HepG2 (cell line): Measurements from ENCODE around the gene TMED6. TPM values are rescaled to one million over a fixed set of nuclear protein-coding genes. Genes with fewer than 3 reads are reported as not detected.
A peak's percentile ranks its signal among the peaks of the same experiment; 100 is the strongest.

Source experiments
- ADNP ChIP-seq: sonication (generic); formaldehyde crosslinking; IDR thresholded peaks from 2 replicates; pipeline ENCODE4 v1.4.0; 2020; ENCODE audit warnings: missing genetic modification reagents
- ARID5B ChIP-seq: IDR thresholded peaks from 2 replicates; pipeline ENCODE4 v1.4.0; 2020; ENCODE audit warnings: mild to moderate bottlenecking, missing genetic modification reagents
- BCL6 ChIP-seq: IDR thresholded peaks from 2 replicates; pipeline ENCODE4 v1.6.1; 2016; ENCODE audit warnings: missing genetic modification reagents, missing compliant biosample characterization
- CREM ChIP-seq, 2 experiments: sonication (generic) in 1 of 2; formaldehyde crosslinking in 1 of 2; IDR thresholded peaks; 2 replicates each; pipeline versions ENCODE4 v1.4.0 to v1.6.1; 2016 to 2020; ENCODE audit warnings: antibody characterized with exemption in 1 of 2, mild to moderate bottlenecking in 1 of 2, missing genetic modification reagents in 1 of 2
- ISL2 ChIP-seq: sonication (generic); formaldehyde crosslinking; IDR thresholded peaks from 2 replicates; pipeline ENCODE4 v1.5.0; 2020; ENCODE audit warnings: missing genetic modification reagents
- NKX3-1 ChIP-seq: sonication (generic); formaldehyde crosslinking; IDR thresholded peaks from 2 replicates; pipeline ENCODE4 v1.5.0; 2020; ENCODE audit warnings: missing genetic modification reagents
- NR2F2 ChIP-seq: IDR thresholded peaks from 2 replicates; pipeline ENCODE4 v1.6.1; 2012; ENCODE audit warnings: low read depth, inconsistent platforms, borderline replicate concordance
- NR2F6 ChIP-seq, 2 experiments: IDR thresholded peaks; 2 replicates each; pipeline ENCODE4 v1.6.1; 2016; ENCODE audit warnings: antibody characterized with exemption in 1 of 2, mild to moderate bottlenecking in 1 of 2
- RBFOX2 ChIP-seq: fragments of 200-400 bp; formaldehyde crosslinking; IDR thresholded peaks from 2 replicates; pipeline ENCODE4 v1.6.1; 2017; ENCODE audit warnings: low read depth, mild to moderate bottlenecking, low read length
- RXRB ChIP-seq: IDR thresholded peaks from 2 replicates; pipeline ENCODE4 v1.6.1; 2016; ENCODE audit warnings: borderline replicate concordance, missing genetic modification reagents, missing compliant biosample characterization
- TCF7 ChIP-seq: sonication (generic); IDR thresholded peaks from 2 replicates; pipeline ENCODE4 v1.6.1; 2016; ENCODE audit warnings: antibody characterized with exemption, low read depth
- TCF7L2 ChIP-seq: IDR thresholded peaks from 2 replicates; pipeline ENCODE4 v1.6.1; 2011; ENCODE audit warnings: mild to moderate bottlenecking, low read depth, low read length, moderate library complexity
- ZFX ChIP-seq: sonication (generic); formaldehyde crosslinking; IDR thresholded peaks from 2 replicates; pipeline ENCODE4 v1.4.0; 2020; ENCODE audit warnings: mild to moderate bottlenecking, low read depth, missing genetic modification reagents, moderate library complexity
- ZNF17 ChIP-seq: sonication (generic); formaldehyde crosslinking; IDR thresholded peaks from 2 replicates; pipeline ENCODE4 v1.5.0; 2020; ENCODE audit warnings: mild to moderate bottlenecking, missing genetic modification reagents
- ZNF609 ChIP-seq: sonication (generic); formaldehyde crosslinking; IDR thresholded peaks from 2 replicates; pipeline ENCODE4 v1.4.0; 2020; ENCODE audit warnings: mild to moderate bottlenecking, missing genetic modification reagents, borderline replicate concordance
- ZNF615 ChIP-seq: sonication (generic); formaldehyde crosslinking; IDR thresholded peaks from 2 replicates; pipeline ENCODE4 v1.5.0; 2020; ENCODE audit warnings: mild to moderate bottlenecking, missing genetic modification reagents, borderline replicate concordance
- polyA plus RNA-seq, 8 experiments: library from polyadenylated mRNA; depleted of rRNA in 3 of 8; stranded (reverse) in 7 of 8; unstranded in 1 of 8; fragments of >200 nt; fragmentation: Illumina TruSeq in 4 of 8; extraction: Trizol in 4 of 8; gene quantifications; 2 replicates each; pipeline versions ENCODE4 v1.2.1 to v1.2.3, GENCODE V29; 2011 to 2016; ENCODE audit warnings: low read depth in 4 of 8, missing spikeins in 1 of 8, mixed read lengths in 1 of 8; ENCODE audit not compliant: insufficient read depth in 1 of 8
- total RNA-seq, 5 experiments: library from RNA; depleted of rRNA; stranded (reverse); fragments of >200 nt; fragmentation: Illumina TruSeq; extraction: Trizol; gene quantifications; 2 replicates each; pipeline ENCODE4 v1.2.3, GENCODE V29; 2016; ENCODE audit warnings: low read depth in 1 of 5
- TF ChIP-seq, protein P1 (sequence below): IDR thresholded peaks from 2 replicates; pipeline ENCODE4 v1.6.1; 2012; ENCODE audit warnings: low read depth, low read length, improper control_type of control experiment
- TF ChIP-seq, protein P2 (sequence below): sonication (generic); formaldehyde crosslinking; IDR thresholded peaks from 2 replicates; pipeline ENCODE4 v1.8.0; 2023; ENCODE audit warnings: mild to moderate bottlenecking, missing genetic modification reagents

The TMED6 gene
- total and polyA plus RNA-seq, 2 of the 13 experiments (the other 11 are each of a cell fraction or from before 2014, with no cell fraction given), result 9.8 to 14.4 TPM

DNA sequence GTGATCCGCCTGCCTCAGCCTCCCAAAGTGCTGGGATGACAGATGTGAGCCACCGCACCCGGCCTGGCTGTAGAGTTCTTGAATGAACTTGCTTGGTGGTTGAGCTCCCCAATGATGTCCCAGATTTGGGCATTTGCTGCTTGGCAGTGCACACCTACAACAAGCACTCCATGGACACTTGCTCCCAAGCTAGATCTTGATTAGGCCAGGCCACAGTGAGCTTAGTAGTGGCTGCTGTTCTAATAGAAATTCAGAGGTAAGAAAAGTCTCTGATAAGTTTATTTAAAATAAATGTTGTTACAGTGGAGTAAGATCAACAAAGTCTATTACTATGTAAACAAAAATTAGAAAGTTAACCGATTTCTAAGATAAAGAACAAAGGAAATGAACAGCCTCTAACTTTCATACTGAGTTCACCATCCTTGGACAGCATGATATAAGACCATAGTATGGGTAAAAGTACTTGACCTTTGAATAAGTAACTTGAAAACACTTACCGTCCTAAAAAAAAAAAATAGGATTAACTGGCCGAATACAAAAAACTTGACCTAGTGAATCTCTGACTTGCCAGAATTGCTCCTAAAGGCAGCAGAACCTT is 951 bp downstream of the TMED6 start (continued):
- TF ChIP-seq ZNF609 (CRISPR knock-in tag) (peak; percentile 62; the same call in 1 of the 2 replicates), NR2F2 (no peak), RXRB (CRISPR knock-in tag) (0 out of 2 replicates have a peak, but pooled peaks have one; percentile 11), ZNF17 (no peak), ZFX (peak; percentile 17; the same call in 1 of the 2 replicates), ADNP (CRISPR knock-in tag) (0 out of 2 replicates have a peak, but pooled peaks have one; percentile 13), RBFOX2 (no peak), ISL2 (CRISPR knock-in tag) (peak; percentile 62; the same call in 1 of the 2 replicates), CREM (IDR thresholded peaks at IDR 0.05) (peak; percentile 26; the same call in 1 of the 2 replicates), CREM (CRISPR knock-in tag; IDR thresholded peaks at IDR 0.05) (no peak), TCF7 (peak; percentile 72; the same call in 1 of the 2 replicates), NR2F6 (IDR thresholded peaks at IDR 0.05) (peak; percentile 84), NR2F6 (CRISPR knock-in tag; IDR thresholded peaks at IDR 0.05) (0 out of 2 replicates have a peak, but pooled peaks have one; percentile 9), BCL6 (CRISPR knock-in tag) (peak; percentile 88), NKX3-1 (peak; percentile 45; the same call in 1 of the 2 replicates), TCF7L2 (peak; percentile 53; the same call in 1 of the 2 replicates), ARID5B (peak; percentile 46; the same call in 1 of the 2 replicates), ZNF615 (CRISPR knock-in tag) (peak; percentile 62; the same call in 1 of the 2 replicates)
- TF ChIP-seq, protein P1, sequence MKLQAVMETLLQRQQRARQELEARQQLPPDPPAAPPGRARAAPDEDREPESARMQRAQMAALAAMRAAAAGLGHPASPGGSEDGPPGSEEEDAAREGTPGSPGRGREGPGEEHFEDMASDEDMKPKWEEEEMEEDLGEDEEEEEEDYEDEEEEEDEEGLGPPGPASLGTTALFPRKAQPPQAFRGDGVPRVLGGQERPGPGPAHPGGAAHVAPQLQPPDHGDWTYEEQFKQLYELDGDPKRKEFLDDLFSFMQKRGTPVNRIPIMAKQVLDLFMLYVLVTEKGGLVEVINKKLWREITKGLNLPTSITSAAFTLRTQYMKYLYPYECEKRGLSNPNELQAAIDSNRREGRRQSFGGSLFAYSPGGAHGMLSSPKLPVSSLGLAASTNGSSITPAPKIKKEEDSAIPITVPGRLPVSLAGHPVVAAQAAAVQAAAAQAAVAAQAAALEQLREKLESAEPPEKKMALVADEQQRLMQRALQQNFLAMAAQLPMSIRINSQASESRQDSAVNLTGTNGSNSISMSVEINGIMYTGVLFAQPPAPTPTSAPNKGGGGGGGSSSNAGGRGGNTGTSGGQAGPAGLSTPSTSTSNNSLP, result no peak
- TF ChIP-seq, protein P2, sequence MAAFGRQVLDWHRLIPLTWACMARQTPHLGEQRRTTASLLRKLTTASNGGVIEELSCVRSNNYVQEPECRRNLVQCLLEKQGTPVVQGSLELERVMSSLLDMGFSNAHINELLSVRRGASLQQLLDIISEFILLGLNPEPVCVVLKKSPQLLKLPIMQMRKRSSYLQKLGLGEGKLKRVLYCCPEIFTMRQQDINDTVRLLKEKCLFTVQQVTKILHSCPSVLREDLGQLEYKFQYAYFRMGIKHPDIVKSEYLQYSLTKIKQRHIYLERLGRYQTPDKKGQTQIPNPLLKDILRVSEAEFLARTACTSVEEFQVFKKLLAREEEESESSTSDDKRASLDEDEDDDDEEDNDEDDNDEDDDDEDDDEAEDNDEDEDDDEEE (CRISPR knock-in tag), result no peak
